HG02623 (cell line): Measurements from ENCODE around the gene TPM3.
"Not testable (repeated sequence)": the region's sequence is repeated elsewhere in the genome, so short reads cannot be mapped to it uniquely, and the experiment has no call there.

Experiments used
- ATAC-seq: cut with Tn5 transposase; IDR thresholded peaks from one replicate; pipeline ENCODE4 v1.9.1; 2021; ENCODE audit warnings: moderate library complexity; ENCODE audit not compliant: unreplicated experiment

The TPM3 gene

DNA sequence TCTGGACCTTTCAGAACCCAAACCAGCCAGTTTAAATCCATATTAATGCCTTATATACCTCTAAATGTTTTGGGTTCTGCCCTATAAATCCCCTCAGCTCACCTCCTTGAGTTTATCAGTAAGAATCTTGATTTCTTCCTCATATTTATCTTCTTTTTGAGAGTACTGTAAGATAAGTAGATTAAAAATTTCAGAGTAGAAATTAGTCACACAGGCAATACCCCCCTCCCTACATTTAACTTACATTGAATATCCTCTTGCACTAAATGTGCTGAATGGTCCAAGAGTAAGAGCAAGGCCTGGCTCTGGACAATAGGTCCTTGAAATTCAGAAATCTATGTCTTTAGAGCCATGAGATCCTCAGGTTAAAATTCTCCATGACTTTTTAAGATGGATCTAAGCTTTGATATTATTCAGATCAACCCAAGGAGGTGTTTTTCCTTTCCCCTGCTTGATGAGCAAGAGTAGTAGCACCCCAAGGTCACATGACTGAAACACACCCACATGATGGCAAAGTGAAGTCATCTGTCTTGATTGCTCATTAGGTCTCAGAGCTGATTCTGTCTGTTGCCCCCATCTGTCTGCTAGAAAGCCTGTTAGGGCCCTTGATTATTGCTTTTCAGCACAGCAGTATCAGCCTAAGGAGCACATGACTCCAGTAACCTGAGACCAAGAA, 21.2 kb downstream of the TPM3 start:
- no peak for ATAC-seq

DNA sequence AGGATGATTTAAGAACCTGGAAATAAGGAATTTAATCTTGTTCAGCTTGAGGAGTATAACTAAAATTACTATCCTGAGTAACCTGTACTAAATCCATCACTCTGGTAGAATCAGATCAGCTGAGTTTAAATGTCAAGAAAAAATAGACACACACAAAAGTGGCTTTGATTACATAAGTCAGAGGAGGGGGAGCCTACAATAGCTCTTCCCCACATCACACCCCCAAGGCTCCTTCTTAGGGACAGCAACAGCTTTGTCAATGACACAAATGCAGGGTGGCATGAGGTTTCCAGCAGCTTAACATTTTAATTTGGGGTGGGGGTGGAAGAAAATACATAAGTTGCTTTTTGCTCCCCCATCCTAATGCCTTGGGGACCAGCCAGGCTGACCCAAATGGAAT, 24.4 kb downstream of the TPM3 start:
- no peak for ATAC-seq

DNA sequence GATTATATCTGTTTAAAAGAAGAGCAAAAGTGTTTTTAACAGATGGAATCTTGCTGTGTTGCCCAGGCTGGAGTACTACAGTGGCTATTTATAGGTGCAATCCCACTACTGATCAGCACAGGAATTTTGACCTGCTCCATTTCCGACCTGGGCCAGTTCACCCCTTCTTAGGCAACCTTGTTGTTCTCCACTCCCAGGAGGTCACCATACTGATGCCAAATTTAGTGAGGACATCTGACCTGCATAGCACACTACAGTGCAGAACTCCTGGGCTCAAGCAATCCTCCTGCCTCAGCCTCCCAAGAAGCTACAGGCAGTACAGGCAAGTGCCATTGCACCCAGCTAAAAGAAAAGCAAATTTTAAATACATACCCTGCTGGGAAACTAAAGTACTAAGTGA, 25.7 kb downstream of the TPM3 start:
- ATAC-seq = no peak

DNA sequence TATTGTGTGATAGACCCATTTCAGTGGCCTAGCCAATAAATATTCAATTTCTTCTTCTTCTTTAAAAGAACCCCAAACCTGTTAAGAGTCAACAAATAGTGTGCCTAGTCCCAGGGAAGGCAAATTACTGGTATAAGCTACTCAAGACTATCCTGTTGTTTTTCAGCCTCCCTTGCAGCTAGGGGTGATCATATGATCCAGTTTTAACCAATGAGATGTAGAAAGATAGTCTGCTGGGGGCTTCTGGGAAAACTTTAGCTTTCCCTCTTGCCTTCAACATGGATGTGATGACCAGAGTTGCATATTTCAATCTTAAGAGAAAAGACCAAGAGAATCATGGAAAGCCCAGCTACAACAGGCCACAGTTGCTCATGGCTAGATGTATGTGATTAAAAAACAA, 32.3 kb downstream of the TPM3 start:
- ATAC-seq = no peak

DNA sequence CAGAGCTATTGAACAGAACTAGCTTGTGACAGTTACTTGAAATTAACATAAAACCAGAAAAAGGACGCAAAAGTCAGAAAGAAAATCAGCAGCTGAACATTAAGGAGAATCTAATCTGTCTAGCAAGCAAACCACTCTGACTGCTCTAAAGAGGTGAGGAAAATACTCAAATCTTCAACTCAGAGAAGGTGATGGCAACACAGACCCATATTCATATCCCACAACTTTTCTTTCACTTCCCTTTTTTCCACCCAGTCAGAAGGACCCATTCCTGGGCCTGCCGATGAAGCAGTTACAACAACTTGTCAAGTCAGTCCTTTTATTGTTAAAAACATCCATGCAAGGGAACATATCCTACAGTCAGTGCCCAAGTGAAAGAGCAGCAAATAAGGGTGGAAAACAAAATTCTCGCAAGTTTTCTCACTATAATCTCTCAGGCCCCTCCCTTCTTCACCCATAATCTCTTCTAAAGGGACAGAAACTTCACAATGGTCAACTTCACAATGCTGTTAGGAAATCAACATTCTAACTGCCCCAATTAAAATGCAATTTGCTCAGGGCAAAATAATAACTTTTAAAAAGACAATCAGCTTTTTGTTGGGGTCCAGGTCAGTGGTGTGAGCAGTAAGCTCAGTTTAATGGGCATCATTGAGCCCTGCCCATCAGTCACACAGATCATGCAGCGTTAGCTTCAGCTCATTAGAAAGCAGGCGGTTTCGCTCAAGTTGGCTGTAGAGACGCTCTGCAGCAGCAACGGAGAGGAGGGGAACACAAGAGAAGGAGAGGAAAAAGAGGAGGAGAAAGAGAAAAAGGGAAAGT, 33.4 kb downstream of the TPM3 start:
- ATAC-seq = no peak

DNA sequence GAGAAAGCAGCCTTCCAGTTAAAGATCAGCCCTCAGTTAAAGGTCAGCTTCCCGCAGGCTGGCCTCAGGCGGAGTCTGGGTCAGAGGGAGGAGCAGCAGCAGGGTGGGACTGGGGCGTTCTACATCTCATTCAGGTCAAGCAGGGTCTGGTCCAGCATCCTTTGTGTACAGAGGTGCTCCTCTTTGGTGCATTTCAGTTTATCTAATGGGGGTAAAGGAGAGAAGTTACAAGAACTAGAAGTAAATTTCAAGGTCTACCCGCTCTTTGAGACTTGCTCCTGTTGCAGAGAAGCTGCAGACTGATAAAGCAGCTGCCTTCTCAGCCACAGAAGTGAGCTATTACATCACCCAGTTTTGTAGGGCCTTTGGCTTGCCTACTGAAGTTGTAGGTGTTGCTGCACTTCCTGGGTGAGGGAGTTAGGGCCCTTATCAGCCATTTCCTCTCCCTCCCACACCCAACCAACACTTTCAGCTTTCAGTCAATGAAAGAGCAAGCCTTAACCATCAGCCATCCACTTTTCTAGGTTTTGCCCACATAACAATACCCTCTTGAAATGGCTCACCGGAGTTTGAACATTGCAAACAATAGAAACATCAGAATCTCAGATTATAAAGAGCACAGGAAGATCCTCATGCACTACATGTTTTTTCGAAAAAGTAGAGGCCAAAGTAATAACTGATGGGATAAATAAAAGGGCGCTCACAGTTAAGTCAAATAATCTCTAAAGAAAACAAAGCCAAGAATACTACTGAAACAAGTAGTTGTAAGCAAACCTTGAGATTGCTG, 34.2 kb downstream of the TPM3 start:
- ATAC-seq = peak; percentile 68

DNA sequence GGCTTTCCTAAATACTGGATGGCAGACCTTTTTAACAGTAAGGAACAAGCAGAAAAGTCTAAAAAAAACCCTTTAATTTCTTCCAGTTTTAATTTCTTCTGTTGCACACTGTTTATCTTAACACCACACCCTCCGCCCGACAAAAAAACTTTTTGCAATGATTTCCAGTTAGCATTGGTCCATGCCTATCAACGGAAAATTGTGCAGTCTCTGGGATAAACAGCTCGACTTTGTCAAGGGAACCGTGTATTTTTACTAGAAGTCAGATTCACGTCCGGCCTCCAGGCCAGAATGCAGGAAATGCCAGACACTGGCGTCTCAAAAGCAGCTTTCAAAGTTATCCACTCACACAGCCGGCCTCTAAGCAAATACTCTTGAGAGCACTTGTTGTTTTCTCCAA, 36.6 kb downstream of the TPM3 start:
- no peak for ATAC-seq

DNA sequence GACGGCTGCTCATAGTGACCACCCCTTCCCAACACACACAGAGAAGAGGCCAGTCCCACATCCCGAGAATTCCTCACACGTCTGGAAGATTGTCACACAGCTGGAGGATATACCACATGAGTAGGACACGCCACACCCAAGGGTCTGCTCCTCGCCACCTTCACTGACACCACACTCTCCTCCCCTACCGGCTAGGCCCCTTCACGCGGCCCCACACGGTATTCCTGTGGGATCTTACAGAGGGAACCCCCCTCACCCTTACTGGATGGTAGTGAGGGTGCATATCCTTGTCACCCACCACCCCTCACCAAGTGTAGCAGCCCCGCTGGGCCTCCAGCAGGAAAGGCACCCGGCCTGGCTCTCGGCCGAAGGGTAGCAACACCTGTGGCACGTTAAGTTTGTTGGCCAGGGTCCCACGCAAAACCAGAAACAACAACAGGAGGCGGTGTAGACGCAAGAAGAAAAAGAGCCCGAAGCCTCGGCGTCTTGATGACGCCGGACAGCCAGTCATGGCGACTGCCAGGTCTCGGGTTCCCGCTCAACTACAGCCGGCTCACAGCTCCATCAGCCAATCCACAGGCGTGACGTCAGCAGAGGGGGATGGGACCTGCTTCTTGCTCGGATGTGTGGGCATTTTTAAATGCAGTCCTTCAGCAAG, 37.2 kb downstream of the TPM3 start, which contains the start of gene NUP210L:
Gene NUP210L, minus strand, starts transcription at position 540 of the 658 bp plus-strand sequence.
- no peak for ATAC-seq

DNA sequence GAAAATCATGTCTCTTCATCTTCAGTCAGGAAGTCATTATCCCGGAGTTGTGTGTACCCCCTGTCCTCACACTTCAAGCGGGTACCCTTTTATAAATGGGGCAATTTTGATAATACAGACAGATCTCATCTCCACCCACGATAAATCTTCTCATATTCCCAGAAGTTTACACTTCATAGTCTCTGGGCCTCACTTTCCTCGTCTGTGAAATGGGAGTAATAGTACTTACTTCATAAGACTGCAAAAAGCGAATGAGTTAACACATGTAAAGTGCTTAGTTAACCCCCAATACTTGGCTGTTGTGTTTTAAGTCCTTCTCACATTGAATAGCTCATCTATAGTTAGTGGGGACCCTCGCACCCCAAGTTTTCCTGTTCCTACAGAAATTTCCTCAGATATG, 37.8 kb downstream of the TPM3 start:
- ATAC-seq = no peak

DNA sequence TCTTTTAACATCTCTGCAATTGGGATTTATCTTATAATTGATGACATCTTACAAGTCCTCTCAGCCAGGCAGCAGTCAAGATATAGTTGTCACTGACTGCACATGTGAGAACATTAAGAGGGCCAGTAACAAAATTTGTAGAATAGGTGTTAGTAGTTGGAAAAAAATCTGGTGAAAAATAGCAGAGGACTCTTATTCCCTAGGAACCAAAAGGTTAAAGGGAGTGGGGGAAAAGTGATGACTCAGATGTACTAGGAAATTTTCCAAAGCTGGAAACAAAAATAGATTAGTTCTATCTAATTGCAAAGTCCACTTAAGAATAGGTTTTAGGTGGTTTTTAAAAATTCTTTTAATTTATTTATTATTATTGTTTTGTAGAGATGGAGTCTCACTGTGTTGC, 40.6 kb downstream of the TPM3 start:
- no peak for ATAC-seq

DNA sequence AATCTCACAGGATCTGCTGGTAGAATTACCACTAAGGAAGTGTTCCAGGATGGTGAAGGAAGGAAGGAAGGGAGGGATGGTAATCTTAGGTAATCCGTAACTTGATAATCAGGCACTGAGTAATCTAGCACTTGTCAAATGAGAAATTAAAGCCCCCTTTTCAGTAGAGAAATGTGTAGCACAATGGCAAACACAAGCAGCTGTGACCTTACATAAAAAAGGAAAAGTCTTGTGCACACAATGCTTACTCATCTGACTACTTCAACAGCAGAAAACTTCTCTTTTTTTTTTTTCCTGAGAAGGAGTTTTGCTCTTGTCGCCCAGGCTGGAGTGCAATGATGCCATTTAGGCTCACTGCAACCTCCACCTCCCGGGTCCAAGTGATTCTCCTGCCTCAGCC, 43.1 kb downstream of the TPM3 start:
- ATAC-seq = no peak

DNA sequence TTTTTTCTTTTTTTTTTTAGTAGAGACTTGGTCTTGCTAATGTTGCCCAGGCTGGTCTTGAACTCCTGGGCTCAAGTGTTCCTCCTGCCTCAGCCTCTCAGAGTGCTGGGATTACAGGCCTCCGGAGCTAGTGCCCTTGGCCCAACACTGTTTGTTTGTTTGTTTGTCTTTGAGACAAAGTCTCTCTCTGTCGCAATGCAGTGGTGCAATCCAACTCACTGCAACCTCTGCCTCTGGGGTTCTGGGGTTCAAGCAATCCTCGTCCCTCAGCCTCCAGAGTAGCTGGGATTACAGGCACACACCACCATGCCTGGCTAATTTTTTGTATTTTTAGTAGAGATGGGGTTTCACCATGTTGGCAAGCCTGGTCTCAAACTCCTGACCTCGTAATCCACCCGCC, 44.4 kb downstream of the TPM3 start:
- not testable (repeated sequence) for ATAC-seq

DNA sequence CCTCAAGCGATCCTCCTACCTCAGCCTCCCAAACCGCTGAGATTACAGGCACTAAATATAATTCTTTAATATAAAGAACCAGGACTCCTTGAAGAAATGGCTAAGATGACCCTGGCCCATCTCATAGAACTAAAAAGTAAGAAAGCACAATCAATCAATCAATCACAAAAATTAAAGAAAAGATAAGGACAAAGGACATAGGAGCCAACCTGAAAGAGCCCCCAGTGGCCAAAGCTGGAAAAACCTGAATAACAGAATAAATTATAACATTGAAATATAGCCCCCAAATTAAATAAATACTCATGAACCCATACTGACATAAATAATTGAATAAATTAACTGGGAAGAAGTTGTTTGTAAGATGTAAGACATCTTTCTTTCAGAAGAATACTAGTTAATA, 45.9 kb downstream of the TPM3 start:
- ATAC-seq = no peak

DNA sequence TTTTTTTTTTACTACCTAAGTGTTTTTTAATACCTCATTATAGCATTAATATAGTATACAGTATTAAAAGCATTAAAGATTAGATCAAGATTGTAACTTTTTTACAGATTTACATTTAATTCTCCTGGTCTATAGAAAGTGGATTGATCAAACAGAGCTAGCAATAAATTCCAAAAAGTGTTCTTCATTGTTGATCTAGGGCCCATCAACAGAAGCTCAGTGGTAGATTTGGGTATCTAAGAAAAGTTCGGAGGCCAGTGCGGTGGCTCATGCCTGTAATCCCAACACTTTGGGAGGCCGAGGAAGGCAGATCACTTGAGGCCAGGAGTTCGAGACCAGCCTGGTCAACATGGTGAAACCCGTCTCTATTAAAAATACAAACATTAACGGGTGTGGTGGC, 49.5 kb downstream of the TPM3 start:
- no peak for ATAC-seq

DNA sequence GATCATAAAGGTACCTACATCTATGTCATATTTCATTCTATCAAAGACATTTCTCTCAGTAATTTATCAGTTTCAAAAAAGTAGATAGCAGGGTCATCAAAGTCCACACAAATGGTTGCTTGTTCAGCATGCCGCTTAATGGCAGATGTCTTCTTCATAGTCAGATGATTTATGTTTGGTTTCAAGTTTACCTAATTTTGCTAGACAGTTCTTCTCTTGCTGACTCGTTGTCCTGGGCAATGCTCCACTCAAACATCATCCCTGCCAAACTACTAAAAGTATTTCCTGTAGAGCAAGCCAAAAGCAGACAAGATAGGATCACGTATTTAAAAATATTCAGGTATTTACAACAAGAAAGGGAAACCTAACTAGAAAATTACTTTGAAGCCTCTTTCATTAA, 50.7 kb downstream of the TPM3 start:
- ATAC-seq = no peak

DNA sequence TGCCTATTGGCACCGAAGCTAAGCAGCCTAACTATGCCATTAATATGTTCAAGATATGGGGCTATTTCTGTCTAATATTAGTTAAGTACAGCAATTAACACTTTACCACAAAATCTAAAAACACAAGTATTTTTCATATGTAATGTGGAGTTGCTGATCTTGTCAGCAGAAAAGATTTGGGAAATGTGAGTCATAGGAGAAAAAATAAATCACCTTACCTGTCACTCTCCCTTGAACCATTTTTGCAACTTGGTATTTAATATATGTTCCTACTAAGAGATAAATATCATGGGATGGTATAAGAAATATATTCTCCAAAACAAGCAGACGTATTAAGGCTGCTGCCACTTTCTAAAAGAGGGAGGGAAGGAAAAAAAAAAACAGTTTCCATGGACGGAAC, 54.0 kb downstream of the TPM3 start:
- no peak for ATAC-seq

DNA sequence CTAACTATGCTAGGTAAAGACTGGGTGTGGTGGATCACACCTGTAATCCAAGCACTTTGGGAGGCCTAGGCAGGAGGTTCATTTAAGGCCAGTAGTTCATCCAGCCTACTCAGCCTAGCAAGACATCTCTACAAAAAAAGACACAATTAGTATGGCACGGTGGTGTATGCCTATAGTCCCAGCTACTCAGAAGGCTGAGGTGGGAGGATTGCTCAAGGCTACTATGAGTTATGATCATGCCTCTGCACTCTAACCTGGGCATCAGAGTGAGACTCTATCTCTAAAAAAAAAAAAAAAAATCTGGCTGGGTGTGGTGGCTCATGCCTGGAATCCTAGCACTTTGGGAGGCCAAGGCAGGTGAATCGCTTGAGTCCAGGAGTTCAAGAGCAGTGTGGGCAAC, 58.6 kb downstream of the TPM3 start:
- no peak for ATAC-seq

DNA sequence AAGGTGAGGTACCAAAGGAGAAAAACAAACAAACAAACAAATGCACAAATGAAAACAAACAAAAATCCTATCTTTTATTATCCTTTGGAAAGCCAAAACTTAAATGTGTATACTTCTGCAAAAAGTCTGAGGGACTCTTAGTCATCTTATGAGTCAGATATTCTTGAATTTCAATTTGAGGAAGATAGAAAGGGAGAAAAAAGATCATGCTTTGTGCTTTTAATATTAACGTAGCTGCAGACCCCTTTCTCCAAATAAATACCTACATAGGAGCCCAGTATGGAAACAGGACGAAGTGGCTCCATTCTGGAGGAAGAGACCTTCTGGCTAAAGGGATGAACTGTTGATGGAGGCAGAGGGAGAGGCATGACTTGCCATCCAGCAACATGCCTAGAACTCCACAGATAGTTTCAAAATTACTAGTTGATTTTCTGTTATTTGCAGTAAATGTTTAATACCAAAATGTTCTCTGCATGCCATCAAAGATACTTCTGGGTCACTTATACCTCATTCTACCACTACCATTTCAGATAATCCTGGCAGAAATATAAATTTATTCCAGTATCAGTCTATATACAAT, 62.4 kb downstream of the TPM3 start:
- no peak for ATAC-seq

DNA sequence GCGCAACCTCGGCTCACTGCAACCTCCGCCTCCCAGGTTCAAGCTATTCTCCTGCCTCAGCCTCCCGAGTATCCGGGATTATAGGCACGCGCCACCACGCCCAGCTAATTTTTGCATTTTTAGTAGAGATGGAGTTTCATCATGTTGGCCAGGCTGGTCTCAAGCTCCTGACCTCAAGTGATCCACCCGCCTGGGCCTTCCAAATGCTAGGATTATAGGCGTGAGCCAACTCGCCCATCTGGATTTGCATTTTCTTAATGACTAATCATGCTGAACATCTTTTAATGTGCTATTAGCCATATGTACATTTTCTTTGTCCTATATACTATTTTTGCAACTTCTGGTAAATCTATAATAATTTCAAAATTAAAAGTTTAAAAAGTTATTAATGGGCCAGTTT, 68.7 kb downstream of the TPM3 start:
- ATAC-seq = not testable (repeated sequence)

DNA sequence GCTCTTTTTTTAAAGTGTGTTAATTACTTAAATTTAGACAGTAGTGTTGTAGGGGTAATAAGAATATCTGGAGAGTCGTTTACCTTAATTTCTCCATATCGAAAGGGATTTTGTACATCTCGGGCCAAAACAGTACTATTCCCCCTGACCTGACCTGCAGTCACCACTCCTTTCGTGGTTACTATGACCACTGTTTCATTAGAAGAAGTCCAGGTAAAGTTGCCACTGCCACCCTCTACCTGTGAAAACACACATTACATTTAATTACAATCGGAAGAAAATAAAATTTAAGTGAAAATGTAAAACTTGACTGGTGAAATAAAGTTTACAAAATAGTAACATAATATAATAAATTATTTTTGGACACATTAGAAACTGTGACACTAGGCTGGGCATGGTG, 74.3 kb downstream of the TPM3 start:
- ATAC-seq = no peak

DNA sequence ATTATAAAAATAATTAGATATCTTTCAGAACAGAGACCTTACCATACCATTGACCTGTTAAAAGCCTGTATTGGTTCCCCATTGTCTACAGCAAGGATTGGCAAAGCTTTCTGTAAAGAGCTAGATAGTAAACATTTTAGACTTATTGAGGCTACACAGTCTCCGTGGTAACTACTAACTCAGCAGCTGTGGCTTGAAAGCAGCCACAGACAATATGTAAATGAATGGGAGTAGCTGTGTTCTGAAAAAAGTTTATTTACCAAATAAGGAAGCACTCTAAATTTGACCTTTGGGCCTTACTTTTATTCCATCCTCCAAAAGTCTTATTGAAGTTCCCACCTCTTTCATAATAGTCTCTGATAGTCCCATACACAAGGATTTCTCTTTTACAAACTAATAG, 76.7 kb downstream of the TPM3 start:
- no peak for ATAC-seq
